ENCODE measurements around the gene CD84.
A peak's percentile ranks its signal among the peaks of the same experiment; 100 is the strongest.
"Not testable (repeated sequence)": the region's sequence is repeated elsewhere in the genome, so short reads cannot be mapped to it uniquely, and the experiment has no call there.

Gene CD84

GRCh38 chr1:160608941-160609340 lies 29.6 kb upstream of the CD84 start:
- DNase-seq (ENCODE audit: low read depth) = no peak

GRCh38 chr1:160608514-160608913 lies 29.2 kb upstream of the CD84 start:
- no peak for DNase-seq (ENCODE audit: low read depth)

GRCh38 chr1:160608057-160608456 lies 28.8 kb upstream of the CD84 start:
- DNase-seq (ENCODE audit: low read depth) = no peak

- DNase-seq (ENCODE audit: low read depth) = no peak
Measured at GRCh38 chr1:160607672-160608032, 28.4 kb upstream of the CD84 start.

GRCh38 chr1:160607011-160607671 lies 27.8 kb upstream of the CD84 start:
- peak; percentile 59 for DNase-seq (ENCODE audit: low read depth)

- DNase-seq (ENCODE audit: low read depth) = no peak
Measured at GRCh38 chr1:160606611-160607010, 27.3 kb upstream of the CD84 start.

- DNase-seq (ENCODE audit: low read depth) = no peak
Measured at GRCh38 chr1:160605792-160606479, 26.6 kb upstream of the CD84 start.

GRCh38 chr1:160605205-160605604 lies 25.9 kb upstream of the CD84 start:
- DNase-seq (ENCODE audit: low read depth) = no peak

- DNase-seq (ENCODE audit: low read depth) = no peak
Measured at GRCh38 chr1:160597705-160598104, 18.4 kb upstream of the CD84 start.

- DNase-seq (ENCODE audit: low read depth) = no peak
Measured at GRCh38 chr1:160597051-160597450, 17.8 kb upstream of the CD84 start.

GRCh38 chr1:160590488-160590887 lies 11.2 kb upstream of the CD84 start:
- no peak for DNase-seq (ENCODE audit: low read depth)

- DNase-seq (ENCODE audit: low read depth) = no peak
Measured at GRCh38 chr1:160588468-160588867, 9.2 kb upstream of the CD84 start.

- DNase-seq (ENCODE audit: low read depth) = no peak
Measured at GRCh38 chr1:160584784-160585183, 5.5 kb upstream of the CD84 start.

GRCh38 chr1:160582976-160583375 lies 3.7 kb upstream of the CD84 start:
- DNase-seq (ENCODE audit: low read depth) = not testable (repeated sequence)

GRCh38 chr1:160581961-160582360 lies 2.7 kb upstream of the CD84 start:
- DNase-seq (ENCODE audit: low read depth) = no peak

GRCh38 chr1:160580221-160580812 lies 1.0 kb upstream of the CD84 start:
- no peak for DNase-seq (ENCODE audit: low read depth)

GRCh38 chr1:160578525-160579191 lies 638 bp downstream of the CD84 start:
- no peak for DNase-seq (ENCODE audit: low read depth)

GRCh38 chr1:160578175-160578524 lies 1.1 kb downstream of the CD84 start:
- no peak for DNase-seq (ENCODE audit: low read depth)

- no peak for DNase-seq (ENCODE audit: low read depth)
Measured at GRCh38 chr1:160577671-160578070, 1.6 kb downstream of the CD84 start.

- DNase-seq (ENCODE audit: low read depth) = no peak
Measured at GRCh38 chr1:160576884-160577283, 2.4 kb downstream of the CD84 start.

- peak; percentile 64 for DNase-seq (ENCODE audit: low read depth)
Measured at GRCh38 chr1:160576390-160576789, 2.9 kb downstream of the CD84 start.

GRCh38 chr1:160575112-160575664 lies 4.1 kb downstream of the CD84 start:
- DNase-seq (ENCODE audit: low read depth) = no peak

- DNase-seq (ENCODE audit: low read depth) = no peak
Measured at GRCh38 chr1:160570840-160571239, 8.5 kb downstream of the CD84 start.
